CD4-positive, alpha-beta T cell treated with Interleukin-17A for 4 hours (primary cell): ENCODE results near the gene SEPHS2.
"Not testable (repeated sequence)": the region's sequence is repeated elsewhere in the genome, so short reads cannot be mapped to it uniquely, and the experiment has no call there.

Experiments
- DNase-seq: peaks from one replicate; pipeline ENCODE4 v3.0.0-alpha.2; 2020; ENCODE audit warnings: mixed read lengths

SEPHS2 gene

GRCh38 chr16:30445408-30446202 lies at the start of gene SEPHS2:
Gene SEPHS2 (minus strand): TSS chr16:30445874. CDS start chr16:30445727, 147 bp downstream.
- peak; percentile 94 for DNase-seq

GRCh38 chr16:30494709-30495108 lies 49.0 kb upstream of the SEPHS2 start:
- no peak for DNase-seq

- no peak for DNase-seq
Measured at GRCh38 chr16:30493941-30494488, 48.3 kb upstream of the SEPHS2 start.

GRCh38 chr16:30491744-30492308 lies 46.2 kb upstream of the SEPHS2 start:
- peak; percentile 65 for DNase-seq

- DNase-seq = no peak
Measured at GRCh38 chr16:30491229-30491628, 45.6 kb upstream of the SEPHS2 start.

GRCh38 chr16:30490210-30490609 lies 44.5 kb upstream of the SEPHS2 start:
- DNase-seq = no peak

GRCh38 chr16:30488764-30489605 lies 43.3 kb upstream of the SEPHS2 start:
- no peak for DNase-seq

- DNase-seq = no peak
Measured at GRCh38 chr16:30485818-30486436, 40.3 kb upstream of the SEPHS2 start.

- no peak for DNase-seq
Measured at GRCh38 chr16:30484887-30485286, 39.2 kb upstream of the SEPHS2 start.

GRCh38 chr16:30482366-30482765 lies 36.7 kb upstream of the SEPHS2 start:
- peak; percentile 20 for DNase-seq

- DNase-seq = no peak
Measured at GRCh38 chr16:30481381-30481780, 35.7 kb upstream of the SEPHS2 start.

GRCh38 chr16:30478766-30479478 lies 33.2 kb upstream of the SEPHS2 start:
- no peak for DNase-seq

- DNase-seq = not testable (repeated sequence)
Measured at GRCh38 chr16:30477773-30478172, 32.1 kb upstream of the SEPHS2 start.

GRCh38 chr16:30476991-30477390 lies 31.3 kb upstream of the SEPHS2 start:
- no peak for DNase-seq

- DNase-seq = no peak
Measured at GRCh38 chr16:30474684-30475083, 29.0 kb upstream of the SEPHS2 start.

GRCh38 chr16:30474074-30474452 lies 28.4 kb upstream of the SEPHS2 start:
- no peak for DNase-seq

- peak; percentile 62 for DNase-seq
Measured at GRCh38 chr16:30473231-30474073, 27.8 kb upstream of the SEPHS2 start.

- DNase-seq = peak; percentile 88
Measured at GRCh38 chr16:30472328-30472942, 26.8 kb upstream of the SEPHS2 start, which contains the start of gene ITGAL. Gene ITGAL (plus strand): TSS chr16:30472742. CDS start chr16:30472838, 96 bp downstream.

GRCh38 chr16:30470632-30470995 lies 24.9 kb upstream of the SEPHS2 start:
- no peak for DNase-seq

GRCh38 chr16:30470170-30470512 lies 24.5 kb upstream of the SEPHS2 start:
- no peak for DNase-seq

GRCh38 chr16:30464078-30464477 lies 18.4 kb upstream of the SEPHS2 start:
- DNase-seq = no peak
